IMR-90 (cell line): ENCODE measurements around the gene THRB. TPM values are rescaled to one million over a fixed set of nuclear protein-coding genes. Genes with fewer than 3 reads are reported as not detected.

ENCODE experiments used
- ATAC-seq: fragments of 200-7000 bp; cut with Tn5 transposase; 2 replicates; pipeline ENCODE4 v1.9.1; 2020; ENCODE audit warnings: low read depth, mild to moderate bottlenecking, moderate library complexity
- BruUV-seq: library from RNA; stranded (reverse); fragments of 400-500 nt; replicated peaks from 2 replicates; lab custom pipeline; 2021; lab: Mats Ljungman, UMichigan
- CTCF ChIA-PET: fragments of 300-600 bp; formaldehyde crosslinking; extraction: SDS; loops from one replicate; lab custom pipeline; 2021; ENCODE audit warnings: antibody characterized with exemption; lab: Yijun Ruan, JAX
- POLR2A ChIA-PET: fragments of 300-600 bp; sonication (Branson Sonifier 250); formaldehyde crosslinking; loops from one replicate; lab custom pipeline; 2022; ENCODE audit warnings: antibody characterized with exemption; ENCODE audit not compliant: unreplicated experiment; lab: Charles Lee
- DNase-seq: peaks from one replicate; pipeline ENCODE4 v3.0.0; 2013
- H2AFZ ChIP-seq: replicated peaks from 2 replicates; pipeline ENCODE3; 2013; ENCODE audit warnings: low read length, mild to moderate bottlenecking; ENCODE audit not compliant: poor library complexity
- H2AK5ac ChIP-seq: 2 replicates; pipeline ENCODE4 v1.6.1; 2013; ENCODE audit warnings: low read depth, low read length, inconsistent platforms
- H2AK9ac ChIP-seq: replicated peaks from 2 replicates; pipeline ENCODE3; 2013; ENCODE audit warnings: mild to moderate bottlenecking, low read depth, low read length, moderate library complexity; ENCODE audit not compliant: poor library complexity
- H2BK120ac ChIP-seq: 2 replicates; pipeline ENCODE4 v1.6.1; 2013; ENCODE audit warnings: low read depth, low read length, inconsistent platforms
- H2BK15ac ChIP-seq: 3 replicates; pipeline ENCODE4 v1.6.1; 2013; ENCODE audit warnings: low read depth, low read length, inconsistent platforms
- H2BK20ac ChIP-seq: 2 replicates; pipeline ENCODE4 v1.6.1; 2013; ENCODE audit warnings: low read depth, mild to moderate bottlenecking, inconsistent platforms, low read length, moderate library complexity
- H2BK5ac ChIP-seq: 2 replicates; pipeline ENCODE4 v1.6.1; 2013; ENCODE audit warnings: mild to moderate bottlenecking, low read depth, low read length, inconsistent platforms; ENCODE audit not compliant: poor library complexity, severe bottlenecking
- H3K14ac ChIP-seq: replicated peaks from 2 replicates; pipeline ENCODE4 v1.6.1; 2013; ENCODE audit warnings: low read depth, low read length, inconsistent platforms
- H3K18ac ChIP-seq: 2 replicates; pipeline ENCODE4 v1.6.1; 2013; ENCODE audit warnings: low read depth, low read length, control low read depth
- H3K23ac ChIP-seq: 2 replicates; pipeline ENCODE4 v1.6.1; 2013; ENCODE audit warnings: low read depth, low read length, inconsistent platforms
- H3K27ac ChIP-seq: 2 replicates; pipeline ENCODE4 v1.5.1; 2013; ENCODE audit warnings: mild to moderate bottlenecking, control low read depth, low read length; ENCODE audit not compliant: insufficient read depth
- H3K27me3 ChIP-seq: 2 replicates; pipeline ENCODE4 v1.6.1; 2013; ENCODE audit warnings: low read length; ENCODE audit not compliant: control insufficient read depth, insufficient read depth
- H3K36me3 ChIP-seq: 2 replicates; pipeline ENCODE4 v1.6.1; 2013; ENCODE audit warnings: low read length, mixed read lengths; ENCODE audit not compliant: control insufficient read depth, insufficient read depth
- H3K4ac ChIP-seq: 2 replicates; pipeline ENCODE4 v1.6.1; 2013; ENCODE audit warnings: low read depth, low read length, inconsistent platforms
- H3K4me1 ChIP-seq: 2 replicates; pipeline ENCODE4 v1.6.1; 2013; ENCODE audit warnings: low read length, mixed read lengths; ENCODE audit not compliant: control insufficient read depth, insufficient read depth
- H3K4me2 ChIP-seq: 2 replicates; pipeline ENCODE4 v1.6.1; 2013; ENCODE audit warnings: low read depth, mild to moderate bottlenecking, control low read depth, low read length, moderate library complexity
- H3K4me3 ChIP-seq: 2 replicates; pipeline ENCODE4 v1.5.1; 2013; ENCODE audit warnings: low read depth, mild to moderate bottlenecking, control low read depth, low read length, moderate library complexity; ENCODE audit not compliant: insufficient read depth
- H3K56ac ChIP-seq: 2 replicates; pipeline ENCODE4 v1.6.1; 2013; ENCODE audit warnings: low read length, inconsistent platforms; ENCODE audit not compliant: insufficient read depth; ENCODE audit errors: extremely low read depth
- H3K79me1 ChIP-seq, 2 experiments: 2 replicates each; pipeline ENCODE4 v1.6.1; 2013; ENCODE audit warnings: low read length in 2 of 2, inconsistent platforms in 1 of 2, low read depth in 1 of 2
- H3K9ac ChIP-seq: 2 replicates; pipeline ENCODE4 v1.6.1; 2013; ENCODE audit warnings: low read depth, low read length, control low read depth
- H3K9me1 ChIP-seq: 2 replicates; pipeline ENCODE4 v1.6.1; 2013; ENCODE audit warnings: low read length, inconsistent platforms; ENCODE audit not compliant: insufficient read depth
- H3K9me3 ChIP-seq: 2 replicates; pipeline ENCODE4 v1.6.1; 2013; ENCODE audit warnings: low read length; ENCODE audit not compliant: control insufficient read depth, insufficient read depth
- H4K20me1 ChIP-seq: 2 replicates; pipeline ENCODE4 v1.6.1; 2013; ENCODE audit warnings: low read length, inconsistent platforms; ENCODE audit not compliant: insufficient read depth
- H4K5ac ChIP-seq: 2 replicates; pipeline ENCODE4 v1.6.1; 2013; ENCODE audit warnings: mild to moderate bottlenecking, low read depth, low read length, control low read depth
- H4K8ac ChIP-seq, 2 experiments: 2 replicates each; pipeline ENCODE4 v1.6.1; 2013; ENCODE audit warnings: low read depth in 2 of 2, low read length in 2 of 2, control low read depth in 1 of 2, inconsistent platforms in 1 of 2
- H4K91ac ChIP-seq: 2 replicates; pipeline ENCODE4 v1.6.1; 2013; ENCODE audit warnings: low read depth, low read length, inconsistent platforms; ENCODE audit not compliant: insufficient read depth
- CHD1 ChIP-seq: IDR thresholded peaks from 2 replicates; pipeline ENCODE4 v1.6.1; 2012; ENCODE audit warnings: low read depth, low read length, improper control_type of control experiment
- FOS ChIP-seq: fragments of 150-350 bp; IDR thresholded peaks from 2 replicates; pipeline ENCODE4 v1.6.1; 2016; ENCODE audit warnings: low read depth, low read length
- MAFK ChIP-seq: IDR thresholded peaks from 2 replicates; pipeline ENCODE4 v1.6.1; 2012; ENCODE audit warnings: low read depth, low read length, improper control_type of control experiment
- MAZ ChIP-seq: IDR thresholded peaks from 2 replicates; pipeline ENCODE4 v1.6.1; 2012; ENCODE audit warnings: low read depth, mild to moderate bottlenecking, low read length, improper control_type of control experiment, moderate library complexity, borderline replicate concordance
- MXI1 ChIP-seq: IDR thresholded peaks from 2 replicates; pipeline ENCODE4 v1.6.1; 2012; ENCODE audit warnings: low read depth, mild to moderate bottlenecking, low read length, moderate library complexity, borderline replicate concordance
- NFE2L2 ChIP-seq: fragments of 150-350 bp; IDR thresholded peaks from 2 replicates; pipeline ENCODE4 v1.6.1; 2016; ENCODE audit warnings: low read depth, mild to moderate bottlenecking, low read length
- RCOR1 ChIP-seq: IDR thresholded peaks from 2 replicates; pipeline ENCODE4 v1.6.1; 2012; ENCODE audit warnings: mild to moderate bottlenecking, low read length, improper control_type of control experiment; ENCODE audit not compliant: insufficient replicate concordance
- RFX5 ChIP-seq: IDR thresholded peaks from 2 replicates; pipeline ENCODE4 v1.8.0; 2012; ENCODE audit warnings: low read depth, mild to moderate bottlenecking, low read length, moderate library complexity
- WGBS, 2 experiments: methylation state at CpG; one replicate each; pipeline versions ENCODE4 v1.1.5 to v1.1.7; 2013; ENCODE audit warnings: missing lambda C conversion rate in 2 of 2; ENCODE audit not compliant: insufficient read length in 1 of 2; ENCODE audit errors: extremely low coverage in 2 of 2; 5-methylcytosine and 5-hydroxymethylcytosine counted together
- dilution Hi-C: fragments of 300-500 bp; cut with HindIII; formaldehyde crosslinking; loops from one replicate; pipeline ENCODE4 v1.14.3; 2018; ENCODE audit warnings: low sequenced_read_pairs; ENCODE audit not compliant: unreplicated experiment
- in situ Hi-C: fragments of 300-500 bp; cut with MboI; formaldehyde crosslinking; loops from 3 replicates; pipeline ENCODE4 v1.14.3; 2019; ENCODE audit warnings: low sequenced_read_pairs, inconsistent platforms, mixed read lengths
- intact Hi-C: fragments of 100-400 bp; cut with micrococcal nuclease; formaldehyde crosslinking; loops from 2 replicates; pipeline ENCODE4 v1.10.0; 2022
- polyA plus RNA-seq, 3 experiments: library from polyadenylated mRNA; depleted of rRNA; stranded (reverse); fragments of >200 nt; gene quantifications; 2 replicates each; pipeline ENCODE4 v1.2.3, GENCODE V29; 2012; ENCODE audit warnings: low replicate concordance in 1 of 3
- total RNA-seq: library from RNA; depleted of rRNA; stranded (reverse); fragments of >200 nt; gene quantifications from 2 replicates; pipeline ENCODE4 v1.2.3, GENCODE V29; 2012
- TF ChIP-seq, protein P1 (sequence below): fragments of 150-350 bp; IDR thresholded peaks from 2 replicates; pipeline ENCODE4 v1.6.1; 2017; ENCODE audit warnings: mild to moderate bottlenecking, antibody characterized with exemption, low read length, low read depth

The THRB gene
- total and polyA plus RNA-seq, 2 of the 4 experiments (the other 2 are of a cell fraction): under 0.01 TPM; not detected in 1

DNA sequence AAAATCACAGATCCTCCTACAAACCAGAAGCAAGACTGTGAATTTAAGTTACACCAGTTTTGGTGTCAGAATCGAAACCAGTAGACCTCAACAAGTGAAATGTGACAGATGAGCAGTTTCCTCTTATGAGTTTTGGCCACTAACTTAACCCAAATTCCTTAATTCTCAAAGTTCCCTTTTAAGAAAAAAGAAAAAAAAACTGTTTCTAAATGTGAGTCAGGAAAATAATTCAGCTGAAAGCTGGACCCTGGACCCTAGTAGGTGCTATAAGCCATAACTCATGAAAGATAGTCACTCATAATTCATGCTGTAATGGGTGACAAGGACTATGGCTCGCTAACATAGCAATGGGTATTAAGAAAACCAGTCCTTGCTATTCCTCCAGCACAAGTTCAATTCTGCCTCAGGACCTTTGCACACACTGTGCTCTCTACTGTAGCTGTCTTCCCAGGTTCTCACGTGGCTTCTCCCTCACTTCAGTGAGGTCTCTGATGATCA is 9.0 kb upstream of the THRB start:
- no peak overlapping the region for H4K8ac ChIP-seq
- no peak overlapping the region for H3K4ac ChIP-seq
- H3K9me3 ChIP-seq: no peaks in the 10 kb centered on the region
- in situ Hi-C loops: no loop called here
- no peak overlapping the region for H3K27ac ChIP-seq
- no peak overlapping the region for H3K4me2 ChIP-seq
- TF ChIP-seq CHD1: no peak
- no peak for TF ChIP-seq RCOR1
- no peak for TF ChIP-seq MAFK
- no peak for TF ChIP-seq MXI1
- no peak for TF ChIP-seq RFX5
- TF ChIP-seq MAZ: no peak
- no peak for TF ChIP-seq FOS
- no peak for TF ChIP-seq NFE2L2
- TF ChIP-seq, protein P1, sequence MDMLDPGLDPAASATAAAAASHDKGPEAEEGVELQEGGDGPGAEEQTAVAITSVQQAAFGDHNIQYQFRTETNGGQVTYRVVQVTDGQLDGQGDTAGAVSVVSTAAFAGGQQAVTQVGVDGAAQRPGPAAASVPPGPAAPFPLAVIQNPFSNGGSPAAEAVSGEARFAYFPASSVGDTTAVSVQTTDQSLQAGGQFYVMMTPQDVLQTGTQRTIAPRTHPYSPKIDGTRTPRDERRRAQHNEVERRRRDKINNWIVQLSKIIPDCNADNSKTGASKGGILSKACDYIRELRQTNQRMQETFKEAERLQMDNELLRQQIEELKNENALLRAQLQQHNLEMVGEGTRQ: no peak
- no peaks in the 10 kb centered on the region; the same call in 1 of the 2 replicates for H3K27me3 ChIP-seq
- H2BK120ac ChIP-seq: no peak overlapping the region
- H3K36me3 ChIP-seq: no peaks in the 10 kb centered on the region
- no peak overlapping the region for H2BK5ac ChIP-seq
- H3K4me3 ChIP-seq: no peak overlapping the region
- H2AK9ac ChIP-seq: no peak overlapping the region
- intact Hi-C loops: no loop called here
- no peaks in the 10 kb centered on the region for H4K20me1 ChIP-seq
- no peak overlapping the region for H2BK15ac ChIP-seq
- WGBS, 2 experiments: no CpG with 5 or more reads among the region's 3 CpGs
- DNase-seq (no peak), ATAC-seq (no peak)
- no peak overlapping the region for H2AFZ ChIP-seq
- no peak overlapping the region for H3K9ac ChIP-seq
- H4K5ac ChIP-seq: no peak overlapping the region
- H2AK5ac ChIP-seq: no peak overlapping the region
- H3K79me1 ChIP-seq: no peaks in the 10 kb centered on the region
- H3K4me1 ChIP-seq: no peaks in the 10 kb centered on the region
- dilution Hi-C loops: no loop called here
- no peak overlapping the region for H2BK20ac ChIP-seq
- no peak overlapping the region for H3K14ac ChIP-seq
- BruUV-seq: no TSS peak
- H3K9me1 ChIP-seq: no peaks in the 10 kb centered on the region
- H3K18ac ChIP-seq: no peak overlapping the region
- H4K91ac ChIP-seq: no peak overlapping the region
- H3K56ac ChIP-seq: no peak overlapping the region
- ChIA-PET CTCF (no interaction called here), POLR2A (interaction anchor here (0.6 kb wide), 1 partner anchor 18 kb away, joined by 3 read pairs; no protein-coding TSS in a partner anchor)
- no peak overlapping the region for H3K23ac ChIP-seq
